PC-3 (cell line): Measurements from ENCODE around the gene GNAT2.

Source experiments
- EZH2 ChIP-seq: fragments of 300-600 bp; sonication (generic); IDR thresholded peaks from one replicate; pipeline ENCODE4 v1.6.1; 2017; ENCODE audit warnings: antibody characterized with exemption, mild to moderate bottlenecking, low read length; ENCODE audit not compliant: unreplicated experiment
- TF ChIP-seq, protein P1 (sequence below): fragments of 300-600 bp; sonication (generic); conservative IDR thresholded peaks from 2 replicates; pipeline ENCODE4 v1.5.1; 2017; ENCODE audit warnings: antibody characterized with exemption, low read depth, mild to moderate bottlenecking, low read length

DNA sequence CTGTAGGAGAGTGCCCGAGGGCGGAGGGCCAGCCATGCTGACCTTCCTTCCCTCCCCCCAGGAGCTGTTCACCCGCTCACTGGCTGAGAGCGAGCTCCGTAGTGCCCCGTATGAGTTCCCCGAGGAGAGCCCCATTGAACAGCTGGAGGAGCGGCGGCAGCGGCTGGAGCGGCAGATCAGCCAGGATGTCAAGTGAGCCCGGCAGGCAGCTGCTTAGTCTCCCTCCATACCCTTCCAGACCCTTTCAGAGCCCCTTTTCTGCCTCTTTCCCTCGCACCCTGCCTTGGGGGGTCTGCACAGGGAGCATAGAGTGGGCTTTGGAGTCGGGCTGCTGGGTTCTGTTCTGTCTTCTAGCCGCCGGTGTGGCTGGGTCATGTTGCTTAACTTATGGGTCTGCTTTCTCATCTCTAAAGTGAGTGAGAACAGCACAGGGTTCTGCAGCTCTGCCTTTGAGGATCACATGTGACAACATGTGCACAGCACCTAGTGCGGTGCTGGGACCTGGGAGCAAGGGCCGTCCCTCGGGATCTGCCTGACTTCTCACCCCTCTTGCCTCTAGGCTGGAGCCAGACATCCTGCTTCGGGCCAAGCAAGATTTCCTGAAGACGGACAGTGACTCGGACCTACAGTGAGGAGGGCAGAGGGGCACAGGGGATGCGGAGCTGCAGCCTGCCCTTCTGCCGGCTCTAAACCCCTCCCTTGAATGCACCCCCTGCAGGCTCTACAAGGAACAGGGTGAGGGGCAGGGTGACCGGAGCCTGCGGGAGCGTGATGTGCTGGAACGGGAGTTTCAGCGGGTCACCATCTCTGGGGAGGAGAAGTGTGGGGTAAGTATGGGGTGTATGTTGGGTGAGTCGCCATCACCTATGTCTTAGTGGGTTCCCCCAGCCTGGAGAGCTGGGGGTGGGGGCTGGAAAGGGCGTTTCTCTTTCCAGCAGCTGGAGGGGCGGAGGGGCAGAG, 6.5 kb upstream of the GNAT2 start:
- TF ChIP-seq, protein P1, sequence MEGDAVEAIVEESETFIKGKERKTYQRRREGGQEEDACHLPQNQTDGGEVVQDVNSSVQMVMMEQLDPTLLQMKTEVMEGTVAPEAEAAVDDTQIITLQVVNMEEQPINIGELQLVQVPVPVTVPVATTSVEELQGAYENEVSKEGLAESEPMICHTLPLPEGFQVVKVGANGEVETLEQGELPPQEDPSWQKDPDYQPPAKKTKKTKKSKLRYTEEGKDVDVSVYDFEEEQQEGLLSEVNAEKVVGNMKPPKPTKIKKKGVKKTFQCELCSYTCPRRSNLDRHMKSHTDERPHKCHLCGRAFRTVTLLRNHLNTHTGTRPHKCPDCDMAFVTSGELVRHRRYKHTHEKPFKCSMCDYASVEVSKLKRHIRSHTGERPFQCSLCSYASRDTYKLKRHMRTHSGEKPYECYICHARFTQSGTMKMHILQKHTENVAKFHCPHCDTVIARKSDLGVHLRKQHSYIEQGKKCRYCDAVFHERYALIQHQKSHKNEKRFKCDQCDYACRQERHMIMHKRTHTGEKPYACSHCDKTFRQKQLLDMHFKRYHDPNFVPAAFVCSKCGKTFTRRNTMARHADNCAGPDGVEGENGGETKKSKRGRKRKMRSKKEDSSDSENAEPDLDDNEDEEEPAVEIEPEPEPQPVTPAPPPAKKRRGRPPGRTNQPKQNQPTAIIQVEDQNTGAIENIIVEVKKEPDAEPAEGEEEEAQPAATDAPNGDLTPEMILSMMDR = no peak
- TF ChIP-seq EZH2 = no peak
